Osteocyte (in vitro differentiated cells): ENCODE results near the gene PHACTR4. TPM values are rescaled to one million over a fixed set of nuclear protein-coding genes. Genes with fewer than 3 reads are reported as not detected.
A peak's percentile ranks its signal among the peaks of the same experiment; 100 is the strongest.

Source experiments
- DNase-seq: peaks from one replicate; pipeline ENCODE4 v3.0.0; 2021; ENCODE audit warnings: mixed read lengths; ENCODE audit not compliant: unreplicated experiment; ENCODE audit errors: extremely low spot score
- H3K27ac Mint-ChIP-seq: one replicate; pipeline ENCODE4 v1.8.0; 2021; ENCODE audit warnings: mild to moderate bottlenecking, mixed read lengths; ENCODE audit not compliant: unreplicated experiment
- H3K27me3 Mint-ChIP-seq: one replicate; pipeline ENCODE4 v1.8.0; 2021; ENCODE audit warnings: mixed read lengths; ENCODE audit not compliant: unreplicated experiment
- H3K36me3 Mint-ChIP-seq: one replicate; pipeline ENCODE4 v1.8.0; 2021; ENCODE audit warnings: mixed read lengths; ENCODE audit not compliant: unreplicated experiment
- H3K4me1 Mint-ChIP-seq: one replicate; pipeline ENCODE4 v1.8.0; 2021; ENCODE audit warnings: mixed read lengths; ENCODE audit not compliant: unreplicated experiment
- H3K4me3 Mint-ChIP-seq: one replicate; pipeline ENCODE4 v1.8.0; 2021; ENCODE audit warnings: mild to moderate bottlenecking, moderate library complexity, mixed read lengths; ENCODE audit not compliant: unreplicated experiment
- H3K9me3 Mint-ChIP-seq: one replicate; pipeline ENCODE4 v1.8.0; 2021; ENCODE audit warnings: mixed read lengths; ENCODE audit not compliant: unreplicated experiment
- total RNA-seq: library from RNA; stranded (reverse); gene quantifications from 2 replicates; pipeline ENCODE4 v1.2.1, GENCODE V29; 2021
- TF ChIP-seq, protein P1 (sequence below): fragments of 200-600 bp; sonication (generic); IDR thresholded peaks from 2 replicates; pipeline ENCODE4 v1.5.0; 2021; ENCODE audit warnings: antibody characterized with exemption, mild to moderate bottlenecking, moderate library complexity

The PHACTR4 gene
- total RNA-seq, 1 donor from 2014 or later = 56.0 TPM

- peaks cover 49% of the 10 kb centered on the region for H3K4me1 Mint-ChIP-seq
- H3K27me3 Mint-ChIP-seq = no peaks in the 10 kb centered on the region
- TF ChIP-seq, protein P1, sequence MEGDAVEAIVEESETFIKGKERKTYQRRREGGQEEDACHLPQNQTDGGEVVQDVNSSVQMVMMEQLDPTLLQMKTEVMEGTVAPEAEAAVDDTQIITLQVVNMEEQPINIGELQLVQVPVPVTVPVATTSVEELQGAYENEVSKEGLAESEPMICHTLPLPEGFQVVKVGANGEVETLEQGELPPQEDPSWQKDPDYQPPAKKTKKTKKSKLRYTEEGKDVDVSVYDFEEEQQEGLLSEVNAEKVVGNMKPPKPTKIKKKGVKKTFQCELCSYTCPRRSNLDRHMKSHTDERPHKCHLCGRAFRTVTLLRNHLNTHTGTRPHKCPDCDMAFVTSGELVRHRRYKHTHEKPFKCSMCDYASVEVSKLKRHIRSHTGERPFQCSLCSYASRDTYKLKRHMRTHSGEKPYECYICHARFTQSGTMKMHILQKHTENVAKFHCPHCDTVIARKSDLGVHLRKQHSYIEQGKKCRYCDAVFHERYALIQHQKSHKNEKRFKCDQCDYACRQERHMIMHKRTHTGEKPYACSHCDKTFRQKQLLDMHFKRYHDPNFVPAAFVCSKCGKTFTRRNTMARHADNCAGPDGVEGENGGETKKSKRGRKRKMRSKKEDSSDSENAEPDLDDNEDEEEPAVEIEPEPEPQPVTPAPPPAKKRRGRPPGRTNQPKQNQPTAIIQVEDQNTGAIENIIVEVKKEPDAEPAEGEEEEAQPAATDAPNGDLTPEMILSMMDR = no peak
- peak overlapping the region; percentile 97 for H3K4me3 Mint-ChIP-seq
- no peak for DNase-seq
- H3K9me3 Mint-ChIP-seq = no peaks in the 10 kb centered on the region
- H3K36me3 Mint-ChIP-seq = peaks cover 51% of the 10 kb centered on the region
- H3K27ac Mint-ChIP-seq = peak overlapping the region; percentile 96
These were observed 138.3 kb downstream of the PHACTR4 start for GRCh38 chr1:28507646-28508434.

DNA sequence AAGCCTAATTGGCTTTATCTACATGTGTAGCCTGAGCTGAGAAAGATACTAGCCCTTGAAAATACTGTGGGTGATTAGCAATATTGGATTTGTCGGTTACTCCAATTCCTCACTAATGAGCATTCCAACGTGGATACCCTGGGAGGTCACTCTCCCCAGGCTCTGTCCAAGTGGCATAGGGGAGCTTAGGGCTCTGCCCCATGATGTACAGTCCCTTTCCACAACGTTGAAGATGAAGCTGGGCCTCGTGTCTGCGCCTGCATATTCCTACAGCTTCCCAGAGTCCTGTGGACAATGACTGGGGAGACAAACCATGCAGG is 138.9 kb downstream of the PHACTR4 start:
- Mint-ChIP-seq H3K36me3 (peaks cover 52% of the 10 kb centered on the region), H3K27me3 (no peaks in the 10 kb centered on the region), H3K27ac (peak overlapping the region; percentile 96), H3K9me3 (no peaks in the 10 kb centered on the region), H3K4me1 (peaks cover 49% of the 10 kb centered on the region), H3K4me3 (peak overlapping the region; percentile 97)
- TF ChIP-seq, protein P1 = no peak
- DNase-seq = no peak

GRCh38 chr1:28509705-28510272 is 140.2 kb downstream of the PHACTR4 start:
- peaks cover 55% of the 10 kb centered on the region for H3K36me3 Mint-ChIP-seq
- DNase-seq = no peak

GRCh38 chr1:28510273-28510969 is 140.9 kb downstream of the PHACTR4 start:
- Mint-ChIP-seq H3K27me3 (no peaks in the 10 kb centered on the region), H3K4me1 (peaks cover 49% of the 10 kb centered on the region), H3K36me3 (peaks cover 56% of the 10 kb centered on the region), H3K4me3 (peak overlapping the region; percentile 41), H3K27ac (peak overlapping the region; percentile 96), H3K9me3 (no peaks in the 10 kb centered on the region)
- no peak for DNase-seq
- TF ChIP-seq, protein P1 = no peak

More at GRCh38 chr1:28509705-28510272, 140.2 kb downstream of the PHACTR4 start:
- TF ChIP-seq, protein P1 = no peak
- Mint-ChIP-seq H3K9me3 (no peaks in the 10 kb centered on the region), H3K4me3 (peak overlapping the region; percentile 41), H3K27me3 (no peaks in the 10 kb centered on the region), H3K27ac (peak overlapping the region; percentile 96), H3K4me1 (peaks cover 49% of the 10 kb centered on the region)

DNA sequence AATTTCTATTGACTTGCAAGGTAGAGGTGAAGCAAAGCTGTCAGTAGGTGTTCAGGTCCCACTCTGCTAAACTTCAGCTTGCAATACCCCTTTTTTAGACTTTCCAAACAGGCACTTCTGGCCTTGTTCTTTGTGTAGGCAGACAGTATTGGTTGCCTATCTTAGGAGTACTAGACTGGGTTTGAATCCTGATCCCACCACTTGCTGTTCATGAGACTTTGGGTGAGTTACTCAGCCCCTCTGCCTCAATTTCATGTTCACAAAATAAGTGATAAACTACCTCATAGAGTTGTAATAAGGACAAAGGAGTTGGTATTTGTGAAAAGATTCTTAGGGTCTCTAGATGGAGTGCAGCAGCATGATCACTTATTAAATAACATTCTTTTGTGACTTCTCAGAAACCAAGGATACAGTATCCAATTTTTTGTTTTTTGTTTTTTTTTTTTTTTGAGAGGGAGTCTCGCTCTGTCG is 141.5 kb downstream of the PHACTR4 start:
- Mint-ChIP-seq H3K4me1 (peaks cover 48% of the 10 kb centered on the region), H3K27me3 (no peaks in the 10 kb centered on the region), H3K9me3 (no peaks in the 10 kb centered on the region), H3K36me3 (peaks cover 56% of the 10 kb centered on the region), H3K4me3 (no peak overlapping the region), H3K27ac (peak overlapping the region; percentile 96)
- DNase-seq = no peak
- TF ChIP-seq, protein P1 = no peak
